ENCODE measurements around the gene KCNJ8. TPM values are rescaled to one million over a fixed set of nuclear protein-coding genes. Genes with fewer than 3 reads are reported as not detected.

Gene KCNJ8
- total and polyA plus RNA-seq, 10 of the 15 experiments (the other 5 are each of a cell fraction or from before 2014, with no cell fraction given), result not detected

DNA sequence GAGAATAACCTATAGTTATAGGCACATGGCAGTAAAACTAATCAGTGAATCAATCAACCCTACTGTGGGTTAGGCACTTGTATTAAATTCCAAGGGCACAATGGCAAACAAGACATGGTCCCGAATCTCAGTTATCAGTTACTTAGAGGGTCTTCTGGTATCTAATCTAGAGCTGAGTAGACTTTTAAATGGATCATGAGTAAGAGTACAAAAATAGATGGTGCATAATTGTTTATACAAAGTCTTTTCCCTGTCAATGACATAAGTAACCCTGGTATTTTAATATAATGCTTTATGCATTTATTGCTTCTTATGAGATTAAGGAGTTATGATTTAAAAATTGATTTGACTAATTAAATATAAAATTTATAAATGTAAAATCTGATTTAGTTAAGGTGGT, 23.0 kb upstream of the KCNJ8 start:
- no peak overlapping the region for H3K9ac ChIP-seq (ENCODE audit: control insufficient read depth, insufficient read depth, low read length)
- RAD21 ChIA-PET (ENCODE audit: unreplicated experiment), result no interaction called here
- no peaks in the 10 kb centered on the region for H3K9me3 ChIP-seq (replicated peaks; ENCODE audit: control insufficient read depth, insufficient read depth, low read length)
- H3K4me3 ChIP-seq, result no peak overlapping the region
- H4K20me1 ChIP-seq (ENCODE audit: control insufficient read depth, insufficient read depth), result no peaks in the 10 kb centered on the region
- H3K4me2 ChIP-seq (ENCODE audit: control insufficient read depth, insufficient read depth), result no peak overlapping the region
- intact Hi-C loops (cut with micrococcal nuclease; ENCODE audit: unreplicated experiment), result no loop called here
- in situ Hi-C loops (cut with MboI), result no loop called here
- no peaks in the 10 kb centered on the region for H3K36me3 ChIP-seq (ENCODE audit: control insufficient read depth in 2 of 2, insufficient read depth in 2 of 2, low read length in 1 of 2)
- TF ChIP-seq ESRRA (IDR thresholded peaks at IDR 0.05; ENCODE audit: low read length) (no peak), HCFC1 (IDR thresholded peaks at IDR 0.05; ENCODE audit: low read length) (no peak), SMAD5 (IDR thresholded peaks at IDR 0.05; ENCODE audit: low read depth) (no peak), MYC (IDR thresholded peaks at IDR 0.05; ENCODE audit: insufficient read depth, insufficient read length, insufficient replicate concordance, low read length, severe bottlenecking) (no peak), SIX5 (IDR thresholded peaks at IDR 0.05; ENCODE audit: low read depth, low read length, severe bottlenecking) (no peak), HDAC2 (IDR thresholded peaks at IDR 0.05) (no peak), SPI1 (IDR thresholded peaks at IDR 0.05; ENCODE audit: borderline replicate concordance, insufficient read depth, low read depth, low read length) (no peak), ATF3 (IDR thresholded peaks at IDR 0.05; ENCODE audit: borderline replicate concordance, extremely low read depth, low read depth, low read length) (no peak), POLR2AphosphoS5 (IDR thresholded peaks at IDR 0.05; ENCODE audit: low read length) (no peak), NBN (IDR thresholded peaks at IDR 0.05) (no peak), NFYA (IDR thresholded peaks at IDR 0.05; ENCODE audit: borderline replicate concordance, low read depth, low read length) (no peak), NR2F1 (conservative IDR thresholded peaks at IDR 0.05) (no peak), ZNF24 (IDR thresholded peaks at IDR 0.05) (no peak)
- TF ChIP-seq, protein P1, sequence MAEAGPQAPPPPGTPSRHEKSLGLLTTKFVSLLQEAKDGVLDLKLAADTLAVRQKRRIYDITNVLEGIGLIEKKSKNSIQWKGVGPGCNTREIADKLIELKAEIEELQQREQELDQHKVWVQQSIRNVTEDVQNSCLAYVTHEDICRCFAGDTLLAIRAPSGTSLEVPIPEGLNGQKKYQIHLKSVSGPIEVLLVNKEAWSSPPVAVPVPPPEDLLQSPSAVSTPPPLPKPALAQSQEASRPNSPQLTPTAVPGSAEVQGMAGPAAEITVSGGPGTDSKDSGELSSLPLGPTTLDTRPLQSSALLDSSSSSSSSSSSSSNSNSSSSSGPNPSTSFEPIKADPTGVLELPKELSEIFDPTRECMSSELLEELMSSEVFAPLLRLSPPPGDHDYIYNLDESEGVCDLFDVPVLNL (IDR thresholded peaks at IDR 0.05; ENCODE audit: low read depth, low read length), result no peak
- TF ChIP-seq, protein P2, sequence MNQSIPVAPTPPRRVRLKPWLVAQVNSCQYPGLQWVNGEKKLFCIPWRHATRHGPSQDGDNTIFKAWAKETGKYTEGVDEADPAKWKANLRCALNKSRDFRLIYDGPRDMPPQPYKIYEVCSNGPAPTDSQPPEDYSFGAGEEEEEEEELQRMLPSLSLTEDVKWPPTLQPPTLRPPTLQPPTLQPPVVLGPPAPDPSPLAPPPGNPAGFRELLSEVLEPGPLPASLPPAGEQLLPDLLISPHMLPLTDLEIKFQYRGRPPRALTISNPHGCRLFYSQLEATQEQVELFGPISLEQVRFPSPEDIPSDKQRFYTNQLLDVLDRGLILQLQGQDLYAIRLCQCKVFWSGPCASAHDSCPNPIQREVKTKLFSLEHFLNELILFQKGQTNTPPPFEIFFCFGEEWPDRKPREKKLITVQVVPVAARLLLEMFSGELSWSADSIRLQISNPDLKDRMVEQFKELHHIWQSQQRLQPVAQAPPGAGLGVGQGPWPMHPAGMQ (IDR thresholded peaks at IDR 0.05; ENCODE audit: borderline replicate concordance), result no peak
- TF ChIP-seq, protein P3, sequence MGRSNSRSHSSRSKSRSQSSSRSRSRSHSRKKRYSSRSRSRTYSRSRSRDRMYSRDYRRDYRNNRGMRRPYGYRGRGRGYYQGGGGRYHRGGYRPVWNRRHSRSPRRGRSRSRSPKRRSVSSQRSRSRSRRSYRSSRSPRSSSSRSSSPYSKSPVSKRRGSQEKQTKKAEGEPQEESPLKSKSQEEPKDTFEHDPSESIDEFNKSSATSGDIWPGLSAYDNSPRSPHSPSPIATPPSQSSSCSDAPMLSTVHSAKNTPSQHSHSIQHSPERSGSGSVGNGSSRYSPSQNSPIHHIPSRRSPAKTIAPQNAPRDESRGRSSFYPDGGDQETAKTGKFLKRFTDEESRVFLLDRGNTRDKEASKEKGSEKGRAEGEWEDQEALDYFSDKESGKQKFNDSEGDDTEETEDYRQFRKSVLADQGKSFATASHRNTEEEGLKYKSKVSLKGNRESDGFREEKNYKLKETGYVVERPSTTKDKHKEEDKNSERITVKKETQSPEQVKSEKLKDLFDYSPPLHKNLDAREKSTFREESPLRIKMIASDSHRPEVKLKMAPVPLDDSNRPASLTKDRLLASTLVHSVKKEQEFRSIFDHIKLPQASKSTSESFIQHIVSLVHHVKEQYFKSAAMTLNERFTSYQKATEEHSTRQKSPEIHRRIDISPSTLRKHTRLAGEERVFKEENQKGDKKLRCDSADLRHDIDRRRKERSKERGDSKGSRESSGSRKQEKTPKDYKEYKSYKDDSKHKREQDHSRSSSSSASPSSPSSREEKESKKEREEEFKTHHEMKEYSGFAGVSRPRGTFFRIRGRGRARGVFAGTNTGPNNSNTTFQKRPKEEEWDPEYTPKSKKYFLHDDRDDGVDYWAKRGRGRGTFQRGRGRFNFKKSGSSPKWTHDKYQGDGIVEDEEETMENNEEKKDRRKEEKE (IDR thresholded peaks at IDR 0.05), result no peak
- SMC1A ChIA-PET (ENCODE audit: uncharacterized antibody, unreplicated experiment), result interaction anchor here (1.0 kb wide), 1 partner anchor 24 kb away, joined by 3 read pairs; no protein-coding TSS in a partner anchor
- POLR2A ChIA-PET, result no interaction called here
- no peak overlapping the region for H3K27ac ChIP-seq (ENCODE audit: control insufficient read depth, insufficient read depth)
- H3K79me2 ChIP-seq (ENCODE audit: control insufficient read depth, insufficient read depth, low read length), result no peaks in the 10 kb centered on the region
- FAIRE-seq (no peak), DNase-seq (ENCODE audit: low read depth, low spot score) (no peak), ATAC-seq (no peak)
- no TSS peak for BruUV-seq (replicated peaks)
- no peak overlapping the region for H2AFZ ChIP-seq (ENCODE audit: control insufficient read depth, low read depth, low read length)
- no peaks in the 10 kb centered on the region for H3K4me1 ChIP-seq (ENCODE audit: control insufficient read depth, insufficient read depth, low read length)
- CTCF ChIA-PET, result no interaction called here
- H3K27me3 ChIP-seq (replicated peaks in 1 of 2; ENCODE audit: control insufficient read depth in 2 of 2, insufficient read depth in 2 of 2, low read length in 1 of 2), result no peaks in the 10 kb centered on the region
- WGBS (ENCODE audit: insufficient coverage, insufficient replicate concordance, low lambda C conversion rate, missing lambda C conversion rate), result 0% methylated on average over 1 of the region's 1 CpG
